Subcutaneous abdominal adipose tissue (tissue), 5 donors: ENCODE measurements around the gene TGM5.
"Not testable (repeated sequence)": the region's sequence is repeated elsewhere in the genome, so short reads cannot be mapped to it uniquely, and the experiment has no call there.

Experiments used
- H3K27ac ChIP-seq: one replicate; pipeline ENCODE4 v1.7.0; 2013; ENCODE audit warnings: low read depth, mild to moderate bottlenecking, inconsistent platforms, low read length, moderate library complexity
- H3K27me3 ChIP-seq, 5 donors: one replicate each; pipeline ENCODE4 v1.7.0; 2013; ENCODE audit warnings: low read length in 5 of 5, inconsistent platforms in 1 of 5; ENCODE audit not compliant: control insufficient read depth in 5 of 5, insufficient read depth in 4 of 5
- H3K36me3 ChIP-seq, 5 donors: one replicate each; pipeline ENCODE4 v1.7.0; 2013; ENCODE audit warnings: low read length in 5 of 5; ENCODE audit not compliant: control insufficient read depth in 5 of 5, insufficient read depth in 5 of 5
- H3K4me1 ChIP-seq, 5 donors: one replicate each; pipeline ENCODE4 v1.7.0; 2013; ENCODE audit warnings: low read length in 5 of 5, mild to moderate bottlenecking in 3 of 5, moderate library complexity in 1 of 5; ENCODE audit not compliant: control insufficient read depth in 5 of 5, insufficient read depth in 5 of 5
- H3K4me3 ChIP-seq, 5 donors: one replicate each; pipeline ENCODE4 v1.7.0; 2013; ENCODE audit warnings: low read length in 5 of 5, low read depth in 1 of 5
- H3K9ac ChIP-seq, 5 donors: one replicate each; pipeline ENCODE4 v1.7.0; 2013; ENCODE audit warnings: low read length in 5 of 5, mild to moderate bottlenecking in 4 of 5, moderate library complexity in 3 of 5
- H3K9me3 ChIP-seq, 5 donors: one replicate each; pipeline ENCODE4 v1.7.0; 2013; ENCODE audit warnings: low read length in 5 of 5; ENCODE audit not compliant: control insufficient read depth in 5 of 5
- donor health status: healthy.
- donor health status: healthy.
- donor health status: healthy.
- donor health status: healthy.
- donor health status: healthy.

TGM5 gene

DNA sequence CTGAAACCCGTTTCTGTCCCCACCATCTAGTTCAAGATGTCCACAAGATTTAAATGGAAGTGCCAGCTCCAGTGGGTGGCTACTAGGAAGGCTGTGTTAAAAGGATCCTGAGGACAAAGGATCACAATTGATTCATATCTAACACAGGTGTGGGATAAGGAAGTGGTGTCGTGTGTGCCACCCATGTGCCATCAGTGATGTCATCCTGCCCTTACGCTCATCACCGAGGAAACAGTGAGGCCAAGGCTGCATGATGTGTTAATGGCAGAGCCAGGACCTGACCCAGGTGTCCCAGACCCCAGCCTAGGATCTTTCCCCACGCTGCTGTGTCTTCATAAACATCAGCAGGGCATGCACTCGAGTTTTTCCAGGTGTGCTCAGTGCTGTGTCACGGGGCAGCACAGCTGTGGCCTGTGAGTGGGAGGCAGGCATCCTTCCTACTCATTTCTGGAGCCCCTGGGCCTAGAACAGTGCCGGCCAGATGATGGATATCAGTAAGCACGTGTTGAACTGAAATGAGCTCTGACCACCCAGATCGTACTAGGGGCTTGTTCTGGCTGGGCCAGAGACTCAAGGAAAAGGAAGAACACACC lies 10.6 kb upstream of the TGM5 start:
- Histone ChIP-seq H3K9me3 (no peaks in the 10 kb centered on the region), H3K9ac (no peak overlapping the region), H3K36me3 (no peaks in the 10 kb centered on the region), H3K4me3 (no peak overlapping the region), H3K27ac (no peak overlapping the region), H3K4me1 (peaks cover 0 to 5% (median 0%) of the 10 kb centered on the region in 5 donors), H3K27me3 (peaks cover 3 to 12% (median 10%) of the 10 kb centered on the region in 5 donors)

DNA sequence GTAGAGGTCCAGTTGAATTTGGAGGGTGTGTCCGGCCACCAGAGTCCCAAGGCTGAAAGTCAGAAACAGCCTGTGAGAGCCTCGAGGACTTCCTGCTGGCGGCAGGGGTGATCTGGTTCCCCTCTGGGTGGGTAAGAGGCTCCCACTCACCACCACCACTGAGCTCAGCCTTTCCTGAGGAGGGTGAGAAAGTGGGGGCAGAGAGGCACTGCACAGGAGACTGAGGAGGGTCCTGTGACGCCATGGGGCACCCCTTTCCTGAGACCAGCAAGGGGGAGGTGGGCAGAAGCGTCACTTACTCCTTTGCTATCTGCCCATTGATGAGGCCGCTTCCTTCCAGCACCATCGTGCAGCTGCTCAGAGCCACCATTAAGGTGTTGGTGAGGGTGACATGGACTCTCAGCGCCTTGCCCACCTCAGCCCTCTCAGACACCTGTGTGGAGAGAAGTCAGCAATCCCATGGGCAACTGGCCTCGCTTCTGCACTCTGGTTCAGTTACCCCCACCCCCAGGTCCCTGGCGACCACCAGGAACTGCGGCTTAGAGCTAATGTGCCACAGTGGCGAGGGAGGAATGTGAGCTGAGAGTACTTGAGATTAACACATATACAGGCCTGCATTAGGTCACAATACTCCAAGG lies 10.0 kb upstream of the TGM5 start:
- Histone ChIP-seq H3K27me3 (peaks cover 3 to 12% (median 7%) of the 10 kb centered on the region in 5 donors), H3K36me3 (no peaks in the 10 kb centered on the region), H3K27ac (no peak overlapping the region), H3K4me1 (peaks cover 0 to 5% (median 0%) of the 10 kb centered on the region in 5 donors), H3K9me3 (no peaks in the 10 kb centered on the region), H3K4me3 (no peak overlapping the region), H3K9ac (no peak overlapping the region)

DNA sequence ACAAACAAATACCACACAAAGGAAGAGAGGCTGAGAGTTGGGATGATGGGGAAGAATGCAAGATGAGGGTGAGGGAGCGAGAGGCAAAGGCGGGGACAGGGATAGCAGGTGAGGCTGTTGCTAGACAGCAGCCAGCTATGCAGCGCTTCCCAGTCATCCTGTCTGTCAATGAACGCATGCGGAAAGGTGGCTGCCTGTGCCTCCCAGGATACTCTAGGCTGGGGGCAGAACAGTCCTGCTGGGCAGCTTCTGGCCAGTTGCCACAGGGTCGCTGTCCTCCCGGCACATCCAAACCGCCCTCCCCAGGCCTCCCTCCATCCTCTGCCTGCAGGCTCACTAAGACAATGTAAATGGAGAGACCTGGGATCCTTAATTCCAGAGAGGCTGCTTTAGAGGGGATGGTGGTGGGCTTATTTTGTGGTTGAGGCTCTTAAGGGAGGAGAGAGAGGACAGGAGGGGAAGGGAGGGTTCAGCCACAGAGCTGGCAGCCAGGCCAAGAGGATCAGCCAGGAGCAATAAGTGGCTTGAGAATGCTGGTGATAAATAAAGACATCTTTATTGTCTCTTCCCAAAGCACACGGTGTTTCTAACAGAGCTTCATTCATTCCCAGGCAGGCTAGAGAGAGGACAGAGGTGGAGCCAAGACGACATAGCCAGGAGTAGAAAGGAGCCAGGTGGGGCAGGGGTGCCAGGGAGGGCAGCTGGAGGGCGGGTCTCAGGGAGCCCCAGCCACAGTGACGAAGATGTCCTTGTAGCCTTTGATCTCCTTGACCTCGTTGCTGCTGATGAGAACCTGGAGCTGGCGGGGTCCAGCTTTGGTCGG lies 9.2 kb upstream of the TGM5 start:
- Histone ChIP-seq H3K4me3 (no peak overlapping the region), H3K36me3 (no peaks in the 10 kb centered on the region), H3K4me1 (peaks cover 0 to 5% (median 0%) of the 10 kb centered on the region in 5 donors), H3K9me3 (no peaks in the 10 kb centered on the region), H3K27ac (no peak overlapping the region), H3K27me3 (peaks cover 3 to 12% (median 7%) of the 10 kb centered on the region in 5 donors), H3K9ac (no peak overlapping the region)

DNA sequence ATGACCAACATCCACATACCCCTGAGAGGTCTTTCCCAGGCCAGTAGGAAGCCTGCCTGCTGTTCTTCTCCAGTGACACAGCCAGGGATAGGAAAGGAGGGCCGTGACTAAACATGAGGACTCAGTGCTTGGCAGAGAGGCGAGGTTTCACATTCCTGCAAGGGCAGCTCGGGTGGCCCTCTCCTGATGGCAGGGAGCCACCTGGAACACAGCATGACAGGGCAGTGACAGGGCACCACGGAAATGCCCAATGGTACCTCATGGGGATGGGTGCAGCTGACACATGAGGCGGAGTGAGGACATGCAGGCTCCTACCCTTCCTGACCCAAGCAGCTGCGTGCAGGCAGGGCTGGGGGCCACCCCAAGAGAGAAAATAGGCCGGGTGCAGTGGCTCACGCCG lies 7.4 kb upstream of the TGM5 start:
- peaks cover 0 to 5% (median 0%) of the 10 kb centered on the region in 5 donors for H3K4me1 ChIP-seq
- no peak overlapping the region for H3K4me3 ChIP-seq
- H3K27me3 ChIP-seq, result peaks cover 0 to 19% (median 9%) of the 10 kb centered on the region in 5 donors
- H3K36me3 ChIP-seq, result no peaks in the 10 kb centered on the region
- peak overlapping the region in 1 of 5 donors; percentile 24 for H3K9ac ChIP-seq
- H3K9me3 ChIP-seq, result no peaks in the 10 kb centered on the region
- no peak overlapping the region for H3K27ac ChIP-seq

DNA sequence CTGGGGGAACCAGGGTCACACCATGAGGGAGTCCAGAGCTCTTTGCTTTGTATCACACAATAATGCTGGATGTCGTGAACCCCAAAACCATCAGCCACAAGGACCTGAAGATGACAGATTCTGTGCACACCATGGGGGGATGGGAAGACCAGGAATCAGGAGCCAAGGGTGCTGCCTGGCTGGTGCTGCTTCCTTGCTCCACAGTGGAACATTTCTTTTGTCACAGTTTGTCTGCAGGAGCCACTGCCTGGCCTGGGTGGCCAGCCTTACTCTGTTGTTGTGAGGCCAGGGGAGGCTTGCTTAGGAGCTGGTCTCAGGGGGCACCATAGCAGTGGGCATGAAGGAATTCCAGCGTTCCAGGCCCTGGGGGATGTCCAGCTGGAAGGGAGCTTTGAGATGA lies 6.5 kb upstream of the TGM5 start:
- Histone ChIP-seq H3K9ac (no peak overlapping the region), H3K27me3 (peaks cover 0 to 19% (median 8%) of the 10 kb centered on the region in 5 donors), H3K9me3 (no peaks in the 10 kb centered on the region), H3K4me1 (peaks cover 0 to 5% (median 0%) of the 10 kb centered on the region in 5 donors), H3K27ac (no peak overlapping the region), H3K4me3 (no peak overlapping the region), H3K36me3 (no peaks in the 10 kb centered on the region)

DNA sequence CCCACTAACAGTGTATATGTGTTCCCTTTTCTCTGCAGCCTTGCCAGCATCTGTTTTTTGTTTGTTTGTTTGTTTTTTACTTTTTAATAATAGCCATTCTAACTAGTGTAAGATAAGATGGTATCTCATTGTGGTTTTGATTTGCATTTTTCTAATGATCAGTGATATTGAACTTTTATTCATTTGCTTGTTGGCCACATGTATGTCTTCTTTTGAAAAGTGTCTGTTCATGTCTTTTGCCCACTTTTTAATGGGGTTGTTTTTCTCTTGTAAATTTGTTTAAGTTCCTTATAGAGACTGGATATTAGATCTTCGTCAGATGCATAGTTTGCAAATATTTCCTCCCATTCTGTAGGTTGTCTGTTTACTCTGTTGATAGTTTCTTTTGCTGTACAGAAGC lies 5.2 kb upstream of the TGM5 start:
- H3K36me3 ChIP-seq, H3K27ac ChIP-seq, H3K9me3 ChIP-seq, H3K4me1 ChIP-seq, H3K4me3 ChIP-seq, H3K9ac ChIP-seq: not testable (repeated sequence)
- H3K27me3 ChIP-seq, result peaks cover 0 to 18% (median 8%) of the 10 kb centered on the region in 5 donors

DNA sequence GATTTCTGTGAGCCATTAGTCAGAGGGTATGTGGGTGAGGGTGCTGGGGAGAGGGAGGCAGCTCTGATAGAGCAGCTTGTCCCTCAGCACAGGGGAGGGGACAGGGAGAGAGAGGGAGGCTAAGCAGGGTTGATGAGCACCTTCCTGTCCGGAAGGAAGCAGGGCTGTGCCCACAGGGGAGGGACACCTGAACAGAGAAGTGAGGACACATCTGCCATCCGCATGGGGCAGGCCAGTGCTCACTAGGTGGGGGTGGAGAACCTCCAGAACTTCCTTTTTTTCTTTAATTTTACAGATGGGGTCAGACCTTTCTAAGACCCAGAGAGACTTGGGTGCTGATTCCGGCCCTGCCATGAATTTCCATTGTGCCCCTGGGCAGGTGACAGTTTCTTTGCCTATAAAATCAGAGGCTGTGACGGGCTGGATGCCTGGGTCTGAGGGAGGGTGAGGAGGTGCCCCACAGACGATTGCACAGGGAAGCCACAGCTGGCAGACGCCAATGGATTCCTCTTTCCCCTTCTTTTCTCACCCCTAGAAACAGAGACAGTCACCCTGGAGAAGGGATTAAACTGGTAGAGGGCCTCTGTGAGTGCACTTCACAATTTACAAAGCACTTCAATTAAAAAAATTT lies 4.1 kb upstream of the TGM5 start:
- peaks cover 0 to 11% (median 8%) of the 10 kb centered on the region in 5 donors for H3K27me3 ChIP-seq
- no peak overlapping the region for H3K27ac ChIP-seq
- H3K4me1 ChIP-seq, result peaks cover 0 to 5% (median 0%) of the 10 kb centered on the region in 5 donors
- H3K36me3 ChIP-seq, result no peaks in the 10 kb centered on the region
- H3K4me3 ChIP-seq, result no peak overlapping the region
- H3K9ac ChIP-seq, result no peak overlapping the region
- H3K9me3 ChIP-seq, result no peaks in the 10 kb centered on the region

DNA sequence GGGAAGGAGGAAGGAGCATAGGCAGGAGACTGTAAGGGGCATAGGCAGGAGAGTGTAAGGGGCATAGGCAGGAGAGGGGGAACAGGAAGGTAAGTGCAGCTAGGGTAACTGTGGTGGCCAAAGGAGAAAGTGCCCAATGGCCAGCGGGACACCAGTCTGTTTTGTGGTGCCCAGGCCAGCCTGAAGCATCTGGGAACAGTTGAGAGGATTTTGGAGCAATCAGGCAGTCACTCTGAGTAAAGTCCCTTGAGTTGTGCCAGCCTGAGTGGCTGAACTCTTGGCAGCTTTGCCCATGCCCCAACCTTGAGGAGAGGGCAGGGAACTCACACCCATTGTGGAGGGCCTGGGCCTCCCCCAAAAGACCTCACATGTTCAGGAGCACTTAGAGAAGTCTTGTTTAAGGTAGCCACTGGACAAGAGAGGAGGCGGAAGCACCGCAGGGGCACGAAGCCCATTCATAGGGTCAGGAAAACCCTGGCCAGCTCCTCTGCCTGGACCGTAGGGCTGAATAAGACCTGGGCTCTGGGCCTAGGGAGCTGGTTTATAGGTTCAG lies 3.5 kb upstream of the TGM5 start:
- H3K4me3 ChIP-seq, result no peak overlapping the region
- H3K36me3 ChIP-seq, result no peaks in the 10 kb centered on the region
- peaks cover 0 to 11% (median 7%) of the 10 kb centered on the region in 5 donors for H3K27me3 ChIP-seq
- H3K9me3 ChIP-seq, result no peaks in the 10 kb centered on the region
- no peak overlapping the region for H3K27ac ChIP-seq
- peaks cover 0 to 5% (median 0%) of the 10 kb centered on the region in 5 donors for H3K4me1 ChIP-seq
- no peak overlapping the region for H3K9ac ChIP-seq

DNA sequence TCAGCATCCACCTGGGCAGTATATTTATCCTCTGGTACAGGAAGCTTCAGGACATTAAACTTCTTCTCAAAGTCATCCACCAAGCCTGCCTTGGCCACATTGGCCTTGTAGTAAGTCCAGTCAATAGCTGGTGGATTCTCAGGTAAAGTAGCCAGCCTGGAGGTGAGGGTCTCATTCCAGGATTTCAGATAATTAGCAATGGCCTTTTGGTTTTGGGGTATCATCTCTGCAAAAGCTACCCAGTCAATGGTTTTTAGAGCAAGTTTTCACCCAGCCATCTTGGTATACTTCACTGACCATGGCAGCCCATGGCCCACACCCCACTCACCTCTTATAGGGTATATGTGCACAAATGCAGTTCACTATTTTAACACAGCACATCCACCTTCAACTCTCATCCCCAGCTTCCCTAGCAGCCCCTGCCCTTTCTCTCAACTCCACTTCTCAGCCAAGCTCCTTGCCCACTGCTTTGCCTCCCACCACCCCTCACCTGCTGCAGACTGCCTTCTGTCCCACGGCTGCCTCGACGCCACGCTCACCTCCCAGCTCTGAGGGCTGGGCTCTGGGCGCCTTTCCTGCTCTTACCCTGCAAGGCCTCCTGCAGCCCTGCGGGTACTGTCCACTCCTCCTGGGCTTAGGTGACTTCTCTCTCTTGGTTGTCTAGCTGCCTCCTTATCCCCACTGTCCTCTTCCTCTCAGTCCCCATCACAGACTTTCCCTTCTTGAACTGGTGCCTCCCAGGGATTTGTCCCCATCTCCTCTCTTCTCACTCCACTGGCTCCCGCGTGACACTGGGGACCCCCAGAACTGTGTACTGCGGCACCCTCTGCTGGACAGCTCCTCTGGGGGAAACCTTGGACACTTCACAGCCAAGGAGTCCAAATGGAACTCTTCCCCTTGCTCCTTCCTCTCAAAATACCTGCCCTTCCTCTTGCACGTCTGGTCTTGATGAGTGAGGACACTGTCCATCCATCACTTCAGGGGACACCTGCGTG lies 1.7 kb upstream of the TGM5 start:
- Histone ChIP-seq H3K9ac (no peak overlapping the region), H3K27me3 (peaks cover 0 to 7% (median 3%) of the 10 kb centered on the region in 5 donors)

More for the DNA sequence above, 1.7 kb upstream of the TGM5 start:
- H3K27ac ChIP-seq, result no peak overlapping the region
- no peaks in the 10 kb centered on the region for H3K9me3 ChIP-seq
- no peaks in the 10 kb centered on the region for H3K4me1 ChIP-seq
- no peak overlapping the region for H3K4me3 ChIP-seq
- no peaks in the 10 kb centered on the region for H3K36me3 ChIP-seq
